ENCODE results near the gene MRPL17.
A peak's percentile ranks its signal among the peaks of the same experiment; 100 is the strongest.

The MRPL17 gene

DNA sequence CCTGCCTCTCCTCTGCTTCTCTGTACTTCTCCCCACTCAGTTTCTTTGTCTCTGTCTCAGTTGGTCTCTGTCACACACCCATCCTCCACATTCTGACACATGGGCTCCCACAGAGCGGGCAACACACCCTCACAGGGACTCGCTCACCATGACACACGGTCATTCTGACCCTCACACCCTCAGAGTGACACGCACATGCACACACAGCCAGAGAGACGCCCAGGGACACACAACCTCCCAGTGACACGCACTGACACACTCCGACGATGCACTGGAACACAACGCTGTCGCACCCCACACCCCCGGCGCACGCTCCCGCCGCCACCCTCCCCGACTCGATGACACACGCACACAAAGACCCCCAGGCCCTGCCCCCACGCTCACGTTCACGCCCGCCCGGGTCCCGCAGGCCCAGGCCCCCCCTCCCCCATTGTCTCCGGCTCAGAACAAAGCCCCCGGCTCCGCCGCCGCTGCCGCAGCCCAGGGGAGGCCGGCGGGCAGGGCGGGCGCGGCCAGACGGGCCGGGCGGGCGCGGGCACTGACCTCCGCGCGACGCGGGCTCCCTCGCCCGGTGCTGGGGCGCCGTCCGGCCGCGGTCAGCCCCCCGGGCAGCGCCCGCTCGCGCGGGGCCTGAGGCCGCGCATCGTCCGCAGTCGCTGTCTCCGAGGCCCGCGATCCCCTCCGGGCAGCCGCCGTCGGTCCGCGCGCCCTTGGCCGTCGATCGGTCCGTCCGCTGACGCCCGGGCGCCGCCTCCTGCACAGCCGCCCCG lies 27.9 kb downstream of the MRPL17 start:
- Mint-ChIP-seq H3K27me3 (ENCODE audit: low read depth, poor library complexity) (peaks cover 4% of the 10 kb centered on the region), H3K36me3 (ENCODE audit: low read depth) (no peaks in the 10 kb centered on the region), H3K27ac (no peak overlapping the region), H3K4me1 (peaks cover 12% of the 10 kb centered on the region), H3K9me3 (no peaks in the 10 kb centered on the region), H3K4me3 (no peak overlapping the region)
- TF ChIP-seq, protein P1, sequence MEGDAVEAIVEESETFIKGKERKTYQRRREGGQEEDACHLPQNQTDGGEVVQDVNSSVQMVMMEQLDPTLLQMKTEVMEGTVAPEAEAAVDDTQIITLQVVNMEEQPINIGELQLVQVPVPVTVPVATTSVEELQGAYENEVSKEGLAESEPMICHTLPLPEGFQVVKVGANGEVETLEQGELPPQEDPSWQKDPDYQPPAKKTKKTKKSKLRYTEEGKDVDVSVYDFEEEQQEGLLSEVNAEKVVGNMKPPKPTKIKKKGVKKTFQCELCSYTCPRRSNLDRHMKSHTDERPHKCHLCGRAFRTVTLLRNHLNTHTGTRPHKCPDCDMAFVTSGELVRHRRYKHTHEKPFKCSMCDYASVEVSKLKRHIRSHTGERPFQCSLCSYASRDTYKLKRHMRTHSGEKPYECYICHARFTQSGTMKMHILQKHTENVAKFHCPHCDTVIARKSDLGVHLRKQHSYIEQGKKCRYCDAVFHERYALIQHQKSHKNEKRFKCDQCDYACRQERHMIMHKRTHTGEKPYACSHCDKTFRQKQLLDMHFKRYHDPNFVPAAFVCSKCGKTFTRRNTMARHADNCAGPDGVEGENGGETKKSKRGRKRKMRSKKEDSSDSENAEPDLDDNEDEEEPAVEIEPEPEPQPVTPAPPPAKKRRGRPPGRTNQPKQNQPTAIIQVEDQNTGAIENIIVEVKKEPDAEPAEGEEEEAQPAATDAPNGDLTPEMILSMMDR (IDR thresholded peaks at IDR 0.05), result no peak
- peak; percentile 62 for DNase-seq

DNA sequence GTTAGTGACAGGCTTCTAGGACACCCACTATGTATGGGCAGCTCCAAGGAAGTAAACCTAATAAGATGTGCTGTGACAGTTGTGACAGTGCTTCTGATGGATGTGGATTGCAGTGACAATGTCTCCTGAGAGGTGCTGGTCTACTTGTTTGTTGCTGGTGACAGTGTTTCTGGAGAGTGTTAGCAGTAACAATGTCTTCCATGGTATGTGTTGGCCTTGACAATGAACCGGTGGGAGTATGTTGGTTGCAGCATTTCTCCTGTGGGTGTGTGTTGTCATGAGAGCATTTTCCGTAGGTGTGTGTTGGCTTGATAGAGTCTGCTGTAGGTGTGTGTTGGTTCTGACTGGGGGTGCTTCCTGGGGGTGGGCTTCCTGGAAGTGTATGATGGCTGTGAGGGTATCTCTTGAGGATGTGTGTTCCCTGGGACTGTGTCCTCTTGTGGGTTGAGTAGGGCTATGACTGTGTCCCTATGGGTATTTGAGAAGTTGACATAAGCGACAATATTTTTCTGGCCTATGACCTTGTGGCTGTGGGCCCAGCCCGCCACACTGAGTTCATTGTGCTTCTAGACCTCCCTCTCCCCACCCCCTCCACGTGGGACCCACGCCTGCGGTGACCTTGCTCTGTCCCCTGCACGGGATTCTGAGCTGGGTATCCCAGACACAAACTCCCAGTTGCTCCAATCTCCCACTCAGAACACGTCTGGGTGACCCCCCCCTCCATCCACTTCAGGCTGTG lies 28.7 kb downstream of the MRPL17 start:
- Mint-ChIP-seq H3K27me3 (ENCODE audit: low read depth, poor library complexity) (peaks cover 4% of the 10 kb centered on the region), H3K36me3 (ENCODE audit: low read depth) (no peaks in the 10 kb centered on the region), H3K4me1 (peaks cover 12% of the 10 kb centered on the region), H3K4me3 (no peak overlapping the region), H3K27ac (no peak overlapping the region), H3K9me3 (no peaks in the 10 kb centered on the region)
- TF ChIP-seq, protein P1 (IDR thresholded peaks at IDR 0.05), result no peak
- no peak for DNase-seq

DNA sequence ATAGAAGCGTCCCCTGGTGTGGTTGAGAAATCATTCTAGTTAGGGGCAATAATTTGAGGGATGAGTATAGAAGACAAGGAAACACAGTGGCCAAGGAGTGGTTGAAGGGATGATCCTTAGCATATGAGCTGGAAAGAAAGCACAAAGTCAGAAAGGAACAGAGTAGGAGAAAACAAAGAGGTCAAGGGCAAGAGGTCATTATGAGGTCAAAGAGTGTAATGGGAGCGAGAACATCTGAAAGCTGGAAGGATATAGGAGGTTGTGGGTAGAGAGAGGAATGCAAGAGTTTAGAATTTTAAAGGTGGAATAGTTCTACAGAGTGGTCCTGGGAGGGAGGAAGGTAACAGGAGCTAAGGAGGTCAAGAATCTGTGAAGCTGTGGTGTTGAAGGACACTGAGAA lies 29.5 kb downstream of the MRPL17 start:
- Mint-ChIP-seq H3K9me3 (no peaks in the 10 kb centered on the region), H3K4me1 (peaks cover 12% of the 10 kb centered on the region), H3K27me3 (ENCODE audit: low read depth, poor library complexity) (peaks cover 4% of the 10 kb centered on the region), H3K4me3 (no peak overlapping the region), H3K36me3 (ENCODE audit: low read depth) (no peaks in the 10 kb centered on the region), H3K27ac (no peak overlapping the region)
- no peak for DNase-seq
- TF ChIP-seq, protein P1 (IDR thresholded peaks at IDR 0.05), result no peak

DNA sequence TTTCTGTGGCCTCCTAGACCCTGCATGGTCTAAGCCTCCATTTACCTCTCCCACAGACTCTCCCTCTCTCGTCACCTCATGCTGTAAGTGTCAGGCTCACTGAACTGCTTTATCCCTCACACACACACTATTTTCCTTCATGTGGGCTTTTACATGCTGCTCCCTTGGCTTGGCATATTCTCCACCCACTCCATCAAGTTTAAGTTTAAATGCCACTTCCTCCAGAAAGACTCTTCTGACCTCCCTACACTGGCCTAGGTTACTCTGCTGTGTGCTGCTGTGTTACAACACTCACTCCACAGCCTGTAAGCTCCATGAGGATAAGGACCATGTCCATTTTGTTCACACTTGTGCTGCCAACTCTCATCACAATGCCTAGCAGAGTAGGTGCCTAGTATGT lies 30.0 kb downstream of the MRPL17 start:
- H3K27ac Mint-ChIP-seq, result no peak overlapping the region
- peaks cover 4% of the 10 kb centered on the region for H3K27me3 Mint-ChIP-seq (ENCODE audit: low read depth, poor library complexity)
- no peaks in the 10 kb centered on the region for H3K36me3 Mint-ChIP-seq (ENCODE audit: low read depth)
- TF ChIP-seq, protein P1 (IDR thresholded peaks at IDR 0.05), result no peak
- DNase-seq, result no peak
- H3K4me3 Mint-ChIP-seq, result no peak overlapping the region
- peaks cover 12% of the 10 kb centered on the region for H3K4me1 Mint-ChIP-seq
- H3K9me3 Mint-ChIP-seq, result no peaks in the 10 kb centered on the region

DNA sequence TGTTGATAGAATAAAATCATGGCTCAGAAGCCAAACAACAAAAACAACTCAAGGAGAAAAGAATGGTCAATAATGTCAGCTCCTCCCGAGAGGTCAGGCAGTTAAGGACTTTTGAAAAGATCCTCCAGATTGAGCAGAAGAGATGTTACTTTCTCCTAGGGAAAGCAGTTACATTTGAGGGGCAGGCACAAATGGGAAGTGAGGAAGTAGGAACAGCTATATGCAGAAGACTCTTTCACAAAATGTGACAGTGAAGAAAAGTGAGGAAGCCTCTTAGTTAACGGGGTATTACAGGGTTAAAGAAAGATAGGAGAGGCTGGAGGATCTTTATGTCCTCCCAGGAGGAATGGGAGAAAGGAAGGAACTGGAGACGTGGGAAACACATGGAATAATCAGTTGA lies 31.0 kb downstream of the MRPL17 start:
- H3K4me3 Mint-ChIP-seq, result no peak overlapping the region
- DNase-seq, result no peak
- no peak overlapping the region for H3K27ac Mint-ChIP-seq
- H3K36me3 Mint-ChIP-seq (ENCODE audit: low read depth), result no peaks in the 10 kb centered on the region
- peaks cover 4% of the 10 kb centered on the region for H3K27me3 Mint-ChIP-seq (ENCODE audit: low read depth, poor library complexity)
- peaks cover 11% of the 10 kb centered on the region for H3K4me1 Mint-ChIP-seq
- TF ChIP-seq, protein P1 (IDR thresholded peaks at IDR 0.05), result no peak
- H3K9me3 Mint-ChIP-seq, result no peaks in the 10 kb centered on the region

Data from nephron progenitor cell (in vitro differentiated cells).